ENCODE data around the gene MRTFA. TPM values are rescaled to one million over a fixed set of nuclear protein-coding genes. Genes with fewer than 3 reads are reported as not detected.

MRTFA gene
- total and polyA plus RNA-seq, 9 of the 15 experiments (the other 6 are each of a cell fraction or from before 2014, with no cell fraction given): 0.84 to 21.1 (median 3.7) TPM

DNA sequence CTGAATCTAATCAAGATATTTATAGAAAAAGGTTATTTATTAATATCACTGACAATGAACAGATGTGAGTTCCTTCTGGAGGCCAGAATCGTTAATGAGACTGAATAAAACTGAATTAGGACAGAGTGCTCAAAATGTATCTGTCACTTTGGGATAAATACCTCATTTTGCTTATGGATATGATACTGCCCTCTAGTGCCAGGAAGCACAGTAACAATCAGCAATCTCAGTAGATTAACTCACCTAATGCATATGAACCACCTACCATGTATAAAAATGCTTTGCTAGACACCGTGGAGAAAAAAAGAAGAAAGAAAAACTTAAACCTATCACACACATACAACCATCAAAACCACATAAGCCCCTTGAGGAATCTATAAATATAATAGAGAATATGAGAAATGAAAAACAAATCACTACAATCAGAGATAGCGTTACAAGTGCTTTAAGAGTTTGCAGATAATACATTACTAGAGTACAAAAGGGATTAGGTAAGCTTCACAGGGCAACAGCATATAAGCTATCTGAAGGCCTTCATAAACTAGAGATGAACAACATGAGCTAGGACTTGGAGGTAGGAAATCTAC is 148.8 kb downstream of the MRTFA start (continued):
- TF ChIP-seq, protein P1, sequence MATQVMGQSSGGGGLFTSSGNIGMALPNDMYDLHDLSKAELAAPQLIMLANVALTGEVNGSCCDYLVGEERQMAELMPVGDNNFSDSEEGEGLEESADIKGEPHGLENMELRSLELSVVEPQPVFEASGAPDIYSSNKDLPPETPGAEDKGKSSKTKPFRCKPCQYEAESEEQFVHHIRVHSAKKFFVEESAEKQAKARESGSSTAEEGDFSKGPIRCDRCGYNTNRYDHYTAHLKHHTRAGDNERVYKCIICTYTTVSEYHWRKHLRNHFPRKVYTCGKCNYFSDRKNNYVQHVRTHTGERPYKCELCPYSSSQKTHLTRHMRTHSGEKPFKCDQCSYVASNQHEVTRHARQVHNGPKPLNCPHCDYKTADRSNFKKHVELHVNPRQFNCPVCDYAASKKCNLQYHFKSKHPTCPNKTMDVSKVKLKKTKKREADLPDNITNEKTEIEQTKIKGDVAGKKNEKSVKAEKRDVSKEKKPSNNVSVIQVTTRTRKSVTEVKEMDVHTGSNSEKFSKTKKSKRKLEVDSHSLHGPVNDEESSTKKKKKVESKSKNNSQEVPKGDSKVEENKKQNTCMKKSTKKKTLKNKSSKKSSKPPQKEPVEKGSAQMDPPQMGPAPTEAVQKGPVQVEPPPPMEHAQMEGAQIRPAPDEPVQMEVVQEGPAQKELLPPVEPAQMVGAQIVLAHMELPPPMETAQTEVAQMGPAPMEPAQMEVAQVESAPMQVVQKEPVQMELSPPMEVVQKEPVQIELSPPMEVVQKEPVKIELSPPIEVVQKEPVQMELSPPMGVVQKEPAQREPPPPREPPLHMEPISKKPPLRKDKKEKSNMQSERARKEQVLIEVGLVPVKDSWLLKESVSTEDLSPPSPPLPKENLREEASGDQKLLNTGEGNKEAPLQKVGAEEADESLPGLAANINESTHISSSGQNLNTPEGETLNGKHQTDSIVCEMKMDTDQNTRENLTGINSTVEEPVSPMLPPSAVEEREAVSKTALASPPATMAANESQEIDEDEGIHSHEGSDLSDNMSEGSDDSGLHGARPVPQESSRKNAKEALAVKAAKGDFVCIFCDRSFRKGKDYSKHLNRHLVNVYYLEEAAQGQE (IDR thresholded peaks at IDR 0.05; ENCODE audit: borderline replicate concordance): peak; percentile 50; the same call in 1 of the 2 replicates
- TF ChIP-seq, protein P1 (CRISPR knock-in tag; IDR thresholded peaks at IDR 0.05; ENCODE audit: low read depth): no peak
- peak; percentile 10 for TF ChIP-seq MEIS2 (IDR thresholded peaks at IDR 0.05; ENCODE audit: partially characterized antibody)
- TF ChIP-seq, protein P2, sequence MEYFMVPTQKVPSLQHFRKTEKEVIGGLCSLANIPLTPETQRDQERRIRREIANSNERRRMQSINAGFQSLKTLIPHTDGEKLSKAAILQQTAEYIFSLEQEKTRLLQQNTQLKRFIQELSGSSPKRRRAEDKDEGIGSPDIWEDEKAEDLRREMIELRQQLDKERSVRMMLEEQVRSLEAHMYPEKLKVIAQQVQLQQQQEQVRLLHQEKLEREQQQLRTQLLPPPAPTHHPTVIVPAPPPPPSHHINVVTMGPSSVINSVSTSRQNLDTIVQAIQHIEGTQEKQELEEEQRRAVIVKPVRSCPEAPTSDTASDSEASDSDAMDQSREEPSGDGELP (CRISPR knock-in tag; IDR thresholded peaks at IDR 0.05; ENCODE audit: borderline replicate concordance): no peak
- TF ChIP-seq ATF7 (IDR thresholded peaks at IDR 0.05): no peak
- no peak for TF ChIP-seq ZBTB7A (IDR thresholded peaks at IDR 0.05; ENCODE audit: borderline replicate concordance, control insufficient read depth, low read depth, low read length)
- TF ChIP-seq NUFIP1 (IDR thresholded peaks at IDR 0.05; ENCODE audit: partially characterized antibody): no peak
- TF ChIP-seq IRF2 (CRISPR knock-in tag; IDR thresholded peaks at IDR 0.05): no peak
- TF ChIP-seq PHTF2 (CRISPR knock-in tag; IDR thresholded peaks at IDR 0.05): no peak
- TF ChIP-seq MAFK (IDR thresholded peaks at IDR 0.05; ENCODE audit: low read length): no peak
- TF ChIP-seq, protein P3, sequence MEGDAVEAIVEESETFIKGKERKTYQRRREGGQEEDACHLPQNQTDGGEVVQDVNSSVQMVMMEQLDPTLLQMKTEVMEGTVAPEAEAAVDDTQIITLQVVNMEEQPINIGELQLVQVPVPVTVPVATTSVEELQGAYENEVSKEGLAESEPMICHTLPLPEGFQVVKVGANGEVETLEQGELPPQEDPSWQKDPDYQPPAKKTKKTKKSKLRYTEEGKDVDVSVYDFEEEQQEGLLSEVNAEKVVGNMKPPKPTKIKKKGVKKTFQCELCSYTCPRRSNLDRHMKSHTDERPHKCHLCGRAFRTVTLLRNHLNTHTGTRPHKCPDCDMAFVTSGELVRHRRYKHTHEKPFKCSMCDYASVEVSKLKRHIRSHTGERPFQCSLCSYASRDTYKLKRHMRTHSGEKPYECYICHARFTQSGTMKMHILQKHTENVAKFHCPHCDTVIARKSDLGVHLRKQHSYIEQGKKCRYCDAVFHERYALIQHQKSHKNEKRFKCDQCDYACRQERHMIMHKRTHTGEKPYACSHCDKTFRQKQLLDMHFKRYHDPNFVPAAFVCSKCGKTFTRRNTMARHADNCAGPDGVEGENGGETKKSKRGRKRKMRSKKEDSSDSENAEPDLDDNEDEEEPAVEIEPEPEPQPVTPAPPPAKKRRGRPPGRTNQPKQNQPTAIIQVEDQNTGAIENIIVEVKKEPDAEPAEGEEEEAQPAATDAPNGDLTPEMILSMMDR (IDR thresholded peaks at IDR 0.05 in 2 of 3, conservative IDR thresholded peaks at IDR 0.05 in 1 of 3; ENCODE audit: insufficient read depth in 2 of 3, low read depth in 1 of 3, low read length in 3 of 3): peak; percentile 25 to 67 (median 58); a peak in 5 of 6 replicates
- no peak for TF ChIP-seq EZH2 (IDR thresholded peaks at IDR 0.05; ENCODE audit: borderline replicate concordance, low read depth, low read length)
- TF ChIP-seq KDM1A (IDR thresholded peaks at IDR 0.05): peak; percentile 23 to 66; a peak in 3 of 4 replicates
- TF ChIP-seq RBM15 (IDR thresholded peaks at IDR 0.05; ENCODE audit: insufficient read depth, low read length): no peak
- no peak for TF ChIP-seq RBM22 (IDR thresholded peaks at IDR 0.05; ENCODE audit: low read depth, low read length, poor library complexity, severe bottlenecking)
- TF ChIP-seq ZNF165 (CRISPR knock-in tag; IDR thresholded peaks at IDR 0.05; ENCODE audit: borderline replicate concordance): no peak
